GM12873 (cell line): Measurements from ENCODE around the gene HSPA1A.

Experiments used
- CTCF ChIP-seq: IDR thresholded peaks from 2 replicates; pipeline ENCODE4 v1.5.1; 2012; ENCODE audit warnings: low read depth, mild to moderate bottlenecking, moderate library complexity, low read length, control low read depth; ENCODE audit not compliant: insufficient read depth; ENCODE audit errors: missing control alignments

The HSPA1A gene

GRCh38 chr6:31806470-31807272 lies 8.7 kb upstream of the HSPA1A start, which contains the start of gene LSM2:
LSM2 (minus strand) TSS chr6:31806966; CDS start chr6:31806757, 209 bp downstream.
- peak; percentile 37 for TF ChIP-seq CTCF

GRCh38 chr6:31811645-31812044 lies 3.7 kb upstream of the HSPA1A start:
- no peak for TF ChIP-seq CTCF

- TF ChIP-seq CTCF = no peak
Measured at GRCh38 chr6:31813465-31813849, 1.9 kb upstream of the HSPA1A start.

- no peak for TF ChIP-seq CTCF
Measured at GRCh38 chr6:31814677-31815024, 692 bp upstream of the HSPA1A start.

GRCh38 chr6:31819871-31820299 lies 4.5 kb downstream of the HSPA1A start:
- TF ChIP-seq CTCF = no peak

- TF ChIP-seq CTCF = no peak
Measured at GRCh38 chr6:31821301-31822035, 6.1 kb downstream of the HSPA1A start.

- TF ChIP-seq CTCF = no peak
Measured at GRCh38 chr6:31822036-31822821, 6.9 kb downstream of the HSPA1A start.
